ENCODE measurements around the gene SLCO2B1. TPM values are rescaled to one million over a fixed set of nuclear protein-coding genes. Genes with fewer than 3 reads are reported as not detected.
A peak's percentile ranks its signal among the peaks of the same experiment; 100 is the strongest.

The SLCO2B1 gene
- total RNA-seq, 1 experiment from 2014 or later = not detected

DNA sequence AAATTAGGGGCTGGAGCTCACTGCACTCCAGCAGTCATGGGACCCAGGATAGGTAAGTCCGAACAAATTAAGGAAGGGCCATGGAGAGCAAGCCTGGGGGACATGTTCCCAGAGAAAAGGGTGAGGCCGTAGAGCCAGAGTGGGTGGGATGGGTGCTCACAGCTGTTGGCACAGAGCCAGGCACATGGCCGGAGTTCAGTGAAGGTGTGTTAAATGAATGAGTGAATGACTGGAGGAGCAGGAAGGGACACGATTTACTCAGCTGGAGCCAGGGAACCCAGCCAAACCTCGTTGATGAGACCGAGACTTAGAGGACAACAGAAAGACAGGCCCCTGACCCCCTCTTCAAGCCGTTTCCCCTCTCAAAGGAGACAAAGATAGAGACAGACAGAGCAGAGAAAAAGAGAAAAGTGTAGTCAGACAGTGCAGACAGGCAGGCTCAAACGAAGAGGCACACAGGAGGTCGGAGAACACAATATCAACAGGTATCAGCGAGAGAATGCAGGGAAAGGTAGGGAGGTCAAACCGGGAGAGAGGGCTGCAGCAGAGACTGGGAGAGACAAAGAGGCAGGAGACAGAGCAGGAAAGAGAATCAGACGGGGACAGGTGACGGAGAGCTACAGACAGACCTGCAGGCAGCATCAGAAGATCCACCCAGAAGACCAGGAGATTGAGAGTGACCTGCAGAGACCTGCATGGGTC, 590 bp downstream of the SLCO2B1 start:
- Histone ChIP-seq H4K91ac (ENCODE audit: insufficient read length, low read depth, low read length) (no peak overlapping the region), H3K79me2 (ENCODE audit: insufficient read depth, low read length) (no peaks in the 10 kb centered on the region), H2BK120ac (ENCODE audit: low read depth, low read length, poor library complexity, severe bottlenecking) (no peak overlapping the region), H4K8ac (replicated peaks; ENCODE audit: insufficient read length, low read depth, low read length) (no peak overlapping the region), H4K5ac (ENCODE audit: insufficient read length, low read depth, low read length) (no peak overlapping the region), H3K9ac (ENCODE audit: extremely low read depth, insufficient read length, low read length) (no peak overlapping the region), H3K18ac (ENCODE audit: insufficient read length, low read depth, low read length) (no peak overlapping the region), H2BK12ac (ENCODE audit: insufficient read length, low read depth, low read length) (no peak overlapping the region), H3K27me3 (ENCODE audit: insufficient read depth, low read length) (no peaks in the 10 kb centered on the region), H2AFZ (ENCODE audit: low read length) (no peak overlapping the region), H2BK5ac (ENCODE audit: insufficient read length, low read length) (no peak overlapping the region), H2BK15ac (ENCODE audit: low read depth, low read length) (no peak overlapping the region), H3K9me3 (ENCODE audit: control insufficient read depth, low read depth, low read length) (no peaks in the 10 kb centered on the region), H3T11ph (ENCODE audit: low read length) (no peak overlapping the region), H3K23me2 (ENCODE audit: insufficient read length, low read depth, low read length, poor library complexity, severe bottlenecking) (no peaks in the 10 kb centered on the region), H3K14ac (ENCODE audit: insufficient read depth, low read length) (no peak overlapping the region), H3K4me2 (ENCODE audit: insufficient read depth, insufficient read length, low read length) (no peak overlapping the region), H4K20me1 (ENCODE audit: control insufficient read depth, insufficient read depth, insufficient read length) (no peaks in the 10 kb centered on the region), H3K4ac (ENCODE audit: low read depth, low read length) (no peak overlapping the region), H3K56ac (ENCODE audit: insufficient read length, low read depth, low read length) (no peak overlapping the region), H3K79me1 (ENCODE audit: insufficient read depth, low read depth, low read length, poor library complexity, severe bottlenecking) (no peaks in the 10 kb centered on the region), H3K27ac (ENCODE audit: insufficient read length, low read depth, low read length) (no peak overlapping the region), H2BK20ac (ENCODE audit: low read depth, low read length, poor library complexity, severe bottlenecking) (no peak overlapping the region), H3K23ac (ENCODE audit: insufficient read length, low read depth, low read length) (no peak overlapping the region), H3K4me1 (ENCODE audit: insufficient read depth, low read length) (no peaks in the 10 kb centered on the region), H2AK5ac (ENCODE audit: insufficient read length, low read length) (no peak overlapping the region)
- H3K27me3 Mint-ChIP-seq (ENCODE audit: low read depth) = peaks cover 16% of the 10 kb centered on the region
- peak overlapping the region in 2 of 3 experiments; percentile 15 to 72; a peak in 2 of 7 replicates for H3K27ac Mint-ChIP-seq
- TF ChIP-seq, protein P1, sequence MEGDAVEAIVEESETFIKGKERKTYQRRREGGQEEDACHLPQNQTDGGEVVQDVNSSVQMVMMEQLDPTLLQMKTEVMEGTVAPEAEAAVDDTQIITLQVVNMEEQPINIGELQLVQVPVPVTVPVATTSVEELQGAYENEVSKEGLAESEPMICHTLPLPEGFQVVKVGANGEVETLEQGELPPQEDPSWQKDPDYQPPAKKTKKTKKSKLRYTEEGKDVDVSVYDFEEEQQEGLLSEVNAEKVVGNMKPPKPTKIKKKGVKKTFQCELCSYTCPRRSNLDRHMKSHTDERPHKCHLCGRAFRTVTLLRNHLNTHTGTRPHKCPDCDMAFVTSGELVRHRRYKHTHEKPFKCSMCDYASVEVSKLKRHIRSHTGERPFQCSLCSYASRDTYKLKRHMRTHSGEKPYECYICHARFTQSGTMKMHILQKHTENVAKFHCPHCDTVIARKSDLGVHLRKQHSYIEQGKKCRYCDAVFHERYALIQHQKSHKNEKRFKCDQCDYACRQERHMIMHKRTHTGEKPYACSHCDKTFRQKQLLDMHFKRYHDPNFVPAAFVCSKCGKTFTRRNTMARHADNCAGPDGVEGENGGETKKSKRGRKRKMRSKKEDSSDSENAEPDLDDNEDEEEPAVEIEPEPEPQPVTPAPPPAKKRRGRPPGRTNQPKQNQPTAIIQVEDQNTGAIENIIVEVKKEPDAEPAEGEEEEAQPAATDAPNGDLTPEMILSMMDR (conservative IDR thresholded peaks at IDR 0.05) = no peak
- DNase-seq = no peak
- H3K36me3 Mint-ChIP-seq (ENCODE audit: insufficient read depth in 1 of 3, low read depth in 3 of 3) = no peaks in the 10 kb centered on the region
- H3K4me1 Mint-ChIP-seq = peaks cover 0 to 4% of the 10 kb centered on the region in 2 experiments; a peak in 1 of 4 replicates
- no peak overlapping the region; a peak in 1 of 5 replicates for H3K4me3 Mint-ChIP-seq
- no peaks in the 10 kb centered on the region for H3K9me3 Mint-ChIP-seq
- WGBS (ENCODE audit: extremely low coverage, insufficient read length, low lambda C conversion rate) = no CpG with 5 or more reads among the region's 13 CpGs

Data from H9 (cell line).